ENCODE data around the gene C15orf39. TPM values are rescaled to one million over a fixed set of nuclear protein-coding genes. Genes with fewer than 3 reads are reported as not detected.
"Not testable (repeated sequence)": the region's sequence is repeated elsewhere in the genome, so short reads cannot be mapped to it uniquely, and the experiment has no call there.

The C15orf39 gene
- total RNA-seq = 19.3 and 34.8 TPM in 2 replicates

DNA sequence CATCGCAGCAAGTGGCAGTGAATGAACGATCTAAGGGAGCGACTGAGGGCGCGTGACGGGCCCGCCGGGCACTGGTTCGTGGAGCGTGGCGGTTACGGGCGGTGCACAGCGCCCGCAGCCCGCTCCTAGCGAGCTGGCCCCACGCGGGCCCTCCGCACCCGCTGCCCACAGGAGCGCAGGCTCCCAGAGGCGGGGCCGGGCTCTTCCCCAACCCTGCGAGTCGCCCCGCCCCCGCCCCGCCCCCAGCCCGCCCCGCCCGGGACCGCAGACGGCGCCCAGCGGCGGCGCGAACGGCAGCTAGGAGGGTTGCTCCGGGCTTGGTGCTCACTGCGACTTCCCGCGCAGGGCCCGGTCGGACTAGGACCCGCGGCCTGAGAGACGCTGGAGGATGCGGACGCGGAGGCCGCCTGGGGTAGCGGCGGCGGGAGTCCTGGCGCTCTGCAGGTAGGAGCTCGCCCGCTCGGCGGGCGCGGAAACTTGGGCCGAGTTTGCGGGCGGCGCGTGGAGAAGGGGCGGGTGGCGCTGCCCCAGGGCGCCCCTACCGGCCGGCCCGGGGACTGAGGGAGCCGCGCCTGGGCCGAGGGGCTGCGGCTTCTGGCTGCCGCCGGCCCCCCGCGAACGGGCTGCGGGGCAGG lies at the start of gene C15orf39:
Gene C15orf39, plus strand, starts transcription at position 267 of the 635 bp plus-strand sequence. CDS start 4,167 bp downstream, outside the sequence.
- no peak for DNase-seq (ENCODE audit: extremely low read depth, low read depth, low spot score)

GRCh38 chr15:75152382-75153079 lies 49.2 kb upstream of the C15orf39 start:
- DNase-seq (ENCODE audit: extremely low read depth, low read depth, low spot score) = no peak

DNA sequence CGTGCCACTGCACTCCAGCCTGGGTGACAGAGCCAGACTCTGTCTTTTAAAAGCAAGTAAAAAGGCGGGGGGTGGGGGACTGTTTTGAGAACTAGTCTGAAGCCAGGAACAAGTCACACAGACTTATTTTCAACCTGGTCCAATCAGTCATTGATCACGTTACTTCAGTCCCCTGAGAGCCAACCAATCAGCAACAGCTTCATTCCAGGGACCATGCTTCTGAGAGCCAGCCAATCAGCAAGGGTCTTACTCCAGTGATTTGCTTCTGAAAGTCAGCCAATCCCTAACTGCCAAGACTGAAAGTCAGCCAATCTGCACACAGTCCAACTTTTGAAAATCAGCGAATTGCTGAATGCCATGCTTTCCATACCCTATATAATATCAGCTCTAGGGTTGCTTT lies 48.6 kb upstream of the C15orf39 start:
- no peak for DNase-seq (ENCODE audit: extremely low read depth, low read depth, low spot score)

GRCh38 chr15:75153565-75154276 lies 48.0 kb upstream of the C15orf39 start:
- DNase-seq (ENCODE audit: extremely low read depth, low read depth, low spot score) = no peak

GRCh38 chr15:75154461-75155062 lies 47.1 kb upstream of the C15orf39 start:
- DNase-seq (ENCODE audit: extremely low read depth, low read depth, low spot score) = no peak

DNA sequence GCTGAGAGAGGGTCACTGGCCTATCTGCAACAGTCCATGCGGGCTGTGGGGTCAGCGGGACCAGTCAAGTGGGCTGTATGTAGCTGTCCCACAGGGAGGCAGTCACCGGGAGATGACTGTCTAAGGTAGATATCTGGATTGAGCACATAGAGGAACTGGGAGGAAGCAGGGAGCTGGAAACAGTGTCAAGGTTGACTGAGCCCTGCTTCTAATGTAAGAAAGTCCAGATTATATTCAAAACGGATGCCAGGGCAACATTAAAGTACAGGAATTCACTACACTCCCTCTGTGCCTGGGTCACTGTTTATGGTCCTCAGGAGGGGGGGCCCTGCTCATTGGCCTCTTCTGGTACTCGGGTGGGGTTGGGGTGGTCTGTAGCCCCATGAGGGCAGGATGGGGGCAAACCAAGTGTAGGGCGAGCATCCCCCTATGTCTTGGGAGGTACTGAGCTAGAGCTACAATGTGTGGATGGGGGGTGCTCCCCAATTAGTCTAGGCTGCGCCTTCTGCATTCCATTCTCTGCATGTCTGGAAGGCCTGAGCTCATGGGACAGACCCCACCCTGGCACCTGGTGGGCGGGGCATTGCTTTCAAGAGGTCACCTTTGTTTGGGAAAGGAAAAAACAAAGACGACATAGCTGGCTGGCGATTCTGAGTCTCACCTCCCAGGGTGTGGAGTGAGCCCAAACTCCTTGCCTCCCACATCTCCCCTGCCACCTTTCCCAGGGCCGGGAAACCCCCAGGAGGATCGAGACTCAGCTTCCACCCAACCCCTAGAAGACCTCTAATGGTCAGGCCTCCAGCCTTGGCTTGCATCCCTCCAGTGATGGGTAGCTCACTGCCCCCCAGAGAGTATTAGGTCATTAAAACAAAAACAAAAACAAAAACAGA lies 45.1 kb upstream of the C15orf39 start:
- DNase-seq (ENCODE audit: extremely low read depth, low read depth, low spot score) = no peak

DNA sequence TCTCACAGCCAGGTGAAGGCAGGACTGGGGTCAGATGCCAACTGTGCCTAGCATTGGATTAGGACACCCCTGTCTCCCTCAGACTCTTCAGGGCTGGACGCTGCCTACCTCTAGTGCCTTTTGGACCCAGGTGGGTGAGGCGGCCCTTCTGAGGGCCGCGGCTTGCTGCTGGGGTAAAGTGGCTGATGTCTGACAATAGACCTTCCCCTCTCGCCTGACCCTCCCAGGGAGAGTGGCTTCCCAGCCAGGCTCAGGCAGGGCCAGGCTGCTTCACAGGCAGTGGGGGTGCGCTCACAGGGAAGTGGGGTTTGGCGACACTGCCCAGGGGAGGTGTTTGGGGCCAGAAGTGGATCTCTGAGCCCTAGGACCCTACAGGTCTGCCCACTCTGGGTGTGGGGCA lies 43.3 kb upstream of the C15orf39 start:
- no peak for DNase-seq (ENCODE audit: extremely low read depth, low read depth, low spot score)

- no peak for DNase-seq (ENCODE audit: extremely low read depth, low read depth, low spot score)
Observed at GRCh38 chr15:75159244-75159643, 42.4 kb upstream of the C15orf39 start.

GRCh38 chr15:75161106-75161916 lies 40.4 kb upstream of the C15orf39 start:
- no peak for DNase-seq (ENCODE audit: extremely low read depth, low read depth, low spot score)

- DNase-seq (ENCODE audit: extremely low read depth, low read depth, low spot score) = no peak
Observed at GRCh38 chr15:75161917-75162414, 39.7 kb upstream of the C15orf39 start.

DNA sequence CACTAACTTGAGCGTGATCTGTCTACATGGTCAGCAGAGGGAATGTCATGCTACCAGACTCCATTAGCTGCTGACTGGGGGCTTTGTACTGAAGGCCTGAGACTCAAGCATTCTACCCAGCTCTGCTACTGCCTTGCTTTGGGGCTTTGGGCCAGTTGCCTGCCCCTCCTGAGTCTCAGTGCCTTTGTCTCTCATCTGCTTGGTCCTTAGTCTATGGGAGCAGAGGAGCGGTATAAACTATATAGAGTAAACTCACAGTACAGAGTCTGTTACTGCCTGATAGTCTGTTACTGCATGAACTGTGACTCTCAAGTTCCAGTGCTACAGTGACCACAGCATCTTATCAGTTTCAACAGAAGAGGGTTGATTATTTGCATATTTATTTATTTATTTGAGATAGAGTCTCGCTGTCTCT lies 38.5 kb upstream of the C15orf39 start:
- no peak for DNase-seq (ENCODE audit: extremely low read depth, low read depth, low spot score)

DNA sequence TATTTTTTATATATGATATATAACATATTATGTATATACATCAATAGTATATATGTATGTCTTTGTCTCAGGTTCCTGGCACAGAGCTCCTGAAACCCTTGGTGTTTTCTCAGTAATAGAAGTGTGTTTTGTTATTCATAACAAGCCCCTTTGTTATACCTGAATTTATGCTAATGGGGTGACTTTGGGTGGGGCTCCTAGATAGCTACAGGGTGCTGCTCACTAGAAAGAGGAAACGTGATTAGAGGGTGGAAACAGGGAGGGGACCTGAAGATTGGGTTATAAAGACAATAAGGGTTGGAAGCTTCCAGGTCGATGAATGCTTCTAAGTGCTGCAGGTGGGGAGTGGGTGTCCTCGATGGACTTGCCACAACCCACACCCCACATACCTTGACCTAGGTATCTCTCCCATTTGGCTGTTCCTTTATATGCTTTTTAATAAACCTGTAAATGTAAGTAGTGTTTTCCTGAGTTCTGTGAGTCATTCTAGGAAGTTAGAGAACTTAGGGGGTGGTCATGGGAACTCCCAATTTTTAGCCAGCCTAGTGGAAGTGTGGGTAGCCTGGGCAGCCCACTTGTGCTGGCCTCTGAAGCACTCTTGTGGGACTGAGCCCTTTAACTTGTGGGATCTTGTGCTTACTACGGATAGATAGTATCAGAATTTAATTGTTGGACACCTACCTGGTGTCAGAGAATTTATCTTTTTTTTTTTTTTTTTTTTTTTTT lies 36.9 kb upstream of the C15orf39 start:
- no peak for DNase-seq (ENCODE audit: extremely low read depth, low read depth, low spot score)

- not testable (repeated sequence) for DNase-seq (ENCODE audit: extremely low read depth, low read depth, low spot score)
Observed at GRCh38 chr15:75166489-75167063, 35.1 kb upstream of the C15orf39 start.

- DNase-seq (ENCODE audit: extremely low read depth, low read depth, low spot score) = no peak
Observed at GRCh38 chr15:75167588-75168350, 33.9 kb upstream of the C15orf39 start.

- no peak for DNase-seq (ENCODE audit: extremely low read depth, low read depth, low spot score)
Observed at GRCh38 chr15:75168374-75168773, 33.3 kb upstream of the C15orf39 start.

DNA sequence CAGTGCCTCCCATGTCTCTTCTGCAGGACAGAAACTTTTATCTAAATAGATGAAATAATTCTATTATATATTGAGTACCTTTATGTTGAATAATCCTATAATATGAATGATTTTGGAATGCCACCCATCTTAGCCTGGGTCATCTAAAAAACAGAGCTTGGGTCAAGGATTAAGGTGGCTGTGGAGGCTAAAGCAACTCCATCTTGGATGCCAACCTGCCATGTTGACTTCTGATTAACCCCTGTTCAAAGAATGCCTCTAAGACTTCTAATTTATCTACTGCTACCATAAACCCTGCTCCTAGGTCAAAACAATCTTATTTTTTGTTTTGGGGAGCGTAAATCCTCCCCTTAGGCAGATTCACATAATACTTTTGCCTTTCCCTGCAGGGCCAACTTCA lies 31.5 kb upstream of the C15orf39 start:
- DNase-seq (ENCODE audit: extremely low read depth, low read depth, low spot score) = no peak

- no peak for DNase-seq (ENCODE audit: extremely low read depth, low read depth, low spot score)
Observed at GRCh38 chr15:75170711-75171341, 30.9 kb upstream of the C15orf39 start.

All from glomerular endothelial cell (primary cell).